PC-3 (cell line): Measurements from ENCODE around the gene UMODL1.

Experiments
- CTCF ChIP-seq: fragments of 300-600 bp; sonication (generic); conservative IDR thresholded peaks from 2 replicates; pipeline ENCODE4 v1.5.1; 2017; ENCODE audit warnings: antibody characterized with exemption, low read depth, mild to moderate bottlenecking, low read length
- EZH2 ChIP-seq: fragments of 300-600 bp; sonication (generic); IDR thresholded peaks from one replicate; pipeline ENCODE4 v1.6.1; 2017; ENCODE audit warnings: antibody characterized with exemption, mild to moderate bottlenecking, low read length; ENCODE audit not compliant: unreplicated experiment
- EZH2phosphoT487 ChIP-seq: fragments of 300-600 bp; sonication (generic); IDR thresholded peaks from 2 replicates; pipeline ENCODE4 v1.6.1; 2018; ENCODE audit warnings: mild to moderate bottlenecking, antibody characterized with exemption, low read length, borderline replicate concordance

DNA sequence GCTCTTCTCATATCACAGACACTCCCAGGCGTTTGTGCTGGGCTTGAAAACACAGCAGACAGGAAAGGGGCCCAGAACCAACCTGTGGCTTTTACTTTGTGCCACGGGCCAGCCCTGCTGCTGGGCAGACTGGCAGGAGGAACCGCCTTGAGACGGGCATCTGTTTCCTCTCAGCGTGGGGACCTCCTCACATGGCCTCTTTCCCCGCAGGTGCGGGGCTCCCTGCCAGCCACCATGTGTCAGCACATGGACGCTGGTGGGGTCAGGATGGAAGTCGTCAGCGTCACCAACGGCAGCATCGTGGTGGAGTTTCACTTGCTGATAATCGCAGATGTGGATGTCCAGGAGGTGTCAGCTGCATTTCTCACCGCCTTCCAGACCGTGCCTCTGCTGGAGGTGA lies 47.8 kb downstream of the UMODL1 start:
- TF ChIP-seq CTCF (no peak), EZH2 (no peak), EZH2phosphoT487 (no peak)
